Activated CD4-positive, alpha-beta T cell treated with anti-CD3 and anti-CD28 coated beads, Interleukin-2, amount 50 U/mL, for 1 hour (primary cell): ENCODE measurements around the gene ZCCHC4.

Experiments used
- DNase-seq: peaks from one replicate; pipeline ENCODE4 v3.0.0-alpha.2; 2020

The ZCCHC4 gene

DNA sequence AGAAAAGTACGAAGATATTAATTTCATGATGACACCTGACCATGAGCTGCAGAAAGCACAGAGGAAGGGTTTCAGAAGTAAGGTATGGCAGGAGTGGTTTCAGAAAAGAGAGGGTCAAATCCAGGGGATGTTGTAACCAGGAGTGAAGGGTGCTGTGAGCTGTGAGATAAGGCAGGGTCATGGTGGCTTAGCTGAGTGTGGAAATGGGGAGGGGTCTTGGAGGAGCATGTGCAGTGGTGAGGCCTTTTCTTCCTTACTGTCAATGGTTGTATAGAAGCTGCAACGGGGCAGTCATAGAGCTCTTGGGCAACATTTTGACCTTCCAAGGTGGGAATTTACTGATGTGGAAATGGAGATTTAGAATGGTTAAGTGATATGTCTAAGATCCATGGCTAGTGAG lies 67.0 kb downstream of the ZCCHC4 start:
- DNase-seq, result no peak

GRCh38 chr4:25383647-25384046 lies 71.1 kb downstream of the ZCCHC4 start:
- DNase-seq, result no peak

DNA sequence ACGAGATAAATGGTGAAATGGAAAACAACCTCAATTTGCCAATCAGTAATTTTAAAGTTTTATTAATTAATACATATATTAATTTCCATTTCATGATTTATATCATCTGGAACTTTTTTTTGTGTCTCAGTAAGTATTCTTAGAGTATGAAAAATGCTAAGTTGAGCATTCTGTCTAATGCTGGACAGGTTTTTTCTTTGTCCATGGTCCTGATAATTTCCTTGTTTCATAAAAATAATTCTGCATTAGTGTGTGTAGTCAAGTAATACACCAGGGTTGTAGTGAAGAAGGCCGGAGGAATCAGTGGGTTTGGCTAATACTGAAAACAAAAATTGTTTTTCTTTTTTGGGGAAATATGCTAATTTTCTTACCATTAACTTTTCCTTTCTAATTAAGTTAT lies 74.4 kb downstream of the ZCCHC4 start:
- no peak for DNase-seq

- no peak for DNase-seq
Measured at GRCh38 chr4:25397305-25397704, 84.7 kb downstream of the ZCCHC4 start.

- DNase-seq, result no peak
Measured at GRCh38 chr4:25399510-25399909, 86.9 kb downstream of the ZCCHC4 start.

- no peak for DNase-seq
Measured at GRCh38 chr4:25401066-25401465, 88.5 kb downstream of the ZCCHC4 start.

DNA sequence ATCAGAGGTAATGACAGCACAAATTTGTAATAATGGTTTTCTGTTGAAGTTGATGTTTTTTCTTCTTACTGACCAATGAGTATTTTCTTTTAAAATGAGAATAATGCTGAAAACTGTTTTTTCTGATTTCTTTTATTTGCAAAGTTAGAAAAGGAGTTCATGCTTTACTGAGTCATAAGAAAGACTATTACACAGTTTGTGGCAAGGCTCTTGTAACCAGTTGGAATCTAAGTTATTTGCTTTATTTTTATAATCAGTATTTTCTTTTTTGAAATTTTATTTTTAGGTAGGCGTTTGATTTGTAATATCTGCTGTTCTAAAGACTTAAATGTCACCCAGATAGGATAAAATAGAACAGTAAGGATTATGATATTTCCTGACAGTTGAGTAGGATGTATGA lies 89.9 kb downstream of the ZCCHC4 start:
- no peak for DNase-seq

GRCh38 chr4:25403699-25404098 lies 91.1 kb downstream of the ZCCHC4 start:
- DNase-seq, result no peak

- no peak for DNase-seq
Measured at GRCh38 chr4:25405453-25405852, 92.9 kb downstream of the ZCCHC4 start.

- no peak for DNase-seq
Measured at GRCh38 chr4:25406081-25406692, 93.6 kb downstream of the ZCCHC4 start.

DNA sequence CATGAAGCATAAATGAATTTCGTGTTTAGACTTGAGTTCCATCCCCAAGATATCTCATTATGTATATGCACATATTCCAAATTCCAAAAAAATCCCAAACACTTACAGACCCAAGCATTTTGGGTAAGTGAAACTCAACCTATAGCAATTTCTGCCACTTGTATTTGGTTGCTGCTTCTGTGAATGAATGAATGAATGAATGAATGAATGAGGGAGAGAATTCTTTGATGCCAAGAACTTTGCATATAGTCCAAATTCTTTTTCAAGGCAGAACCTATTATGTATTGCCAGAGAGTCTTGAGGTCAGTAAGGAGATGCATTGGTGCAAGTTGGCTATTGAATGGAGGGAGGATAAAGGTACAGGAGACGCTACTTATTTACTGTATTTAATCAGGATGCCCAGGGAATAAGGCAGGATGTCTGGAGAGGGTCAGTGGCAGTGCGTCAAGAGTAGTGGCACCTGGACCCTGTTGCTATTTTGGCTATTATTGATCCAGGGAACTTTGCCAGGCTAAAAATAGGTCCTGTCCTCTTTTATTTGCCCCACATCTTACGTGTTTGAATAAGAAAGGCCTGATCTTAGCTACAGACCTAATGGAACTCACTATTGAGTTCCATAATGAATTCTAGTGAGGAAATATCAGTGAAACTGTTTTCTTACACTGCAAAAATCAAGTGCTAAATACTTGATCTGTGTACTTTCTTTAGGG lies 98.4 kb downstream of the ZCCHC4 start:
- DNase-seq, result no peak

DNA sequence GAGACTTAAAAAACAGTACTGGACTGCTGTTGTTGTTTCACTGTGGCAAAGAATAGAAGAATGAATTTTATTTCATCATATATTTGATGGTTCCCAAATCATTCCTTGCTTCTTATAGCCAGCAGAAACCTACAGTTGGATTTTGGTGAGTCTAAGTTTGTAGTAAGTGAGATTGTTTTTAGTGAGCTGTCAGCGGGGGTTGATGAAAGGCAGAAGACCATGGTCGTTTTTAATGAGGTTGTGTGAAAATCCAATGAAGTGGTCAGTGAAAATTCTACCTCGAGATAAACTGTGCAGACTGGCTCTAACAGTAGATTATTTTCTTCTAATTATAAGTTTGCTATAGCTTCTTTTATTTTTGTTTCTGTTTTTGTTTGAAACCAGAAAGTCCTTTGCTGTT lies 100.7 kb downstream of the ZCCHC4 start:
- no peak for DNase-seq

DNA sequence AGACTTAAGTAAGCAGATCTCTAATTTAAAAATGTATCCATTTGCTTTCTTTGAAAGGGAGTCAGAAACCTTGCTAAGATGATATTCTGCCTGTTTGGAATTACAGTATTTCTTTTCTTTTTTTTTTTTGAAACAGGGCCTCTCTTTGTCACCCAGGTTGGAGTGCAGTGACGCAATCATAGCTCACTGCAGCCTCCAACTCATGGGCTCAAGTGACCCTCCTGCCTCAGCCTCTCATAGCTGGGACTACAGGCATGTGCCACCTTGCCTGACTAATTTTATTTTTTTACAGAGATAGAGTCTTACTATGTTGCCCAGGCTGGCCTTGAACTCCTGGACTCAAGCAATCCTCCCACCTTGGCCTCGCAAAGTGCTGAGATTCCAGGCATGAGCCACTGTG lies 104.4 kb downstream of the ZCCHC4 start:
- no peak for DNase-seq
